PC-9 (cell line): ENCODE measurements around the gene CST6.

Experiments used
- EZH2 ChIP-seq: fragments of 200-600 bp; sonication (generic); IDR thresholded peaks from 2 replicates; pipeline ENCODE4 v1.8.0; 2017; ENCODE audit warnings: antibody characterized with exemption, low read depth
- TF ChIP-seq, protein P1 (sequence below): fragments of 200-600 bp; sonication (generic); conservative IDR thresholded peaks from 2 replicates; pipeline ENCODE4 v1.6.1; 2017; ENCODE audit warnings: mixed run types, antibody characterized with exemption, mild to moderate bottlenecking, moderate library complexity

DNA sequence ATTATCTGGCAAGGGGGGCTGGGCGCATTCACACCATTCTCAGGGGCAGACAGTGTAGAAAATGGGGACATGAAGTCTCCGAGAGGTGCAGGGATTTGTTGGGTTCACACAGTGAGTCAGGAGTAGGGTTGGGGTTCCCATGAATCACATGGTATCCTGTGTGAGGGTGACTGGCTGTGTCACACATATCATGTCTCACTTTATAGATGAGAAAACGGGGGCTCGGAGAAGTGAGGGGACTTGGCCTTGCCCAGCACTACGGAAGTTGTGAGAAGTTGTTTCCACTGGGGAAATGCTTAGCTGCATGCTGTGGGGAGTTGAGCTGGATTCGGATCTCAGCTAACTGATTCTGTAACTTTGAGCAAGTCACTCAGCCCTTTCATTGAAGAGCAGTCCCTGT, 32.9 kb downstream of the CST6 start:
- TF ChIP-seq, protein P1, sequence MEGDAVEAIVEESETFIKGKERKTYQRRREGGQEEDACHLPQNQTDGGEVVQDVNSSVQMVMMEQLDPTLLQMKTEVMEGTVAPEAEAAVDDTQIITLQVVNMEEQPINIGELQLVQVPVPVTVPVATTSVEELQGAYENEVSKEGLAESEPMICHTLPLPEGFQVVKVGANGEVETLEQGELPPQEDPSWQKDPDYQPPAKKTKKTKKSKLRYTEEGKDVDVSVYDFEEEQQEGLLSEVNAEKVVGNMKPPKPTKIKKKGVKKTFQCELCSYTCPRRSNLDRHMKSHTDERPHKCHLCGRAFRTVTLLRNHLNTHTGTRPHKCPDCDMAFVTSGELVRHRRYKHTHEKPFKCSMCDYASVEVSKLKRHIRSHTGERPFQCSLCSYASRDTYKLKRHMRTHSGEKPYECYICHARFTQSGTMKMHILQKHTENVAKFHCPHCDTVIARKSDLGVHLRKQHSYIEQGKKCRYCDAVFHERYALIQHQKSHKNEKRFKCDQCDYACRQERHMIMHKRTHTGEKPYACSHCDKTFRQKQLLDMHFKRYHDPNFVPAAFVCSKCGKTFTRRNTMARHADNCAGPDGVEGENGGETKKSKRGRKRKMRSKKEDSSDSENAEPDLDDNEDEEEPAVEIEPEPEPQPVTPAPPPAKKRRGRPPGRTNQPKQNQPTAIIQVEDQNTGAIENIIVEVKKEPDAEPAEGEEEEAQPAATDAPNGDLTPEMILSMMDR: no peak
- TF ChIP-seq EZH2: no peak
